ENCODE data around the gene KCMF1. TPM values are rescaled to one million over a fixed set of nuclear protein-coding genes. Genes with fewer than 3 reads are reported as not detected.

KCMF1 gene
- total and polyA plus RNA-seq, 9 of the 15 experiments (the other 6 are each of a cell fraction or from before 2014, with no cell fraction given), result 6.8 to 88.2 (median 46.5) TPM

DNA sequence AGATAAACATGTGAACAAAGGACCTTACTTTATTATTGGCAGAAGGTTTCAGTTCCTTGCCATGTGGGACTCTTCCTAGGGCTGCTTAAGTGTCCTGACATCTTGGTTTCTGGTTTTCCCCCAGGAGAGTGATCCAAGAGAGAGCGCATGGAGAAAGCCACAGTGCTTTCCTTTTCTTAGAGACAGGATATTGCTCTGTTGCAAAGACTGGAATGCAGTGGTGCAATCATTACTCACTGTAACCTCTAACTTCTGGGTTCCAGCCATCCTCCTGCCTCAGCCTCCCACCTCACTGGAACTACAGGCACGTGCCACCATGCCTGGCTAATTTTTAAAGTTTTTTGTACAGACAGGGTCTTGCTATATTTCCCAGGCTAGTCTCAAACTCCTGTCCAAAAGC lies 124.1 kb downstream of the KCMF1 start:
- Histone ChIP-seq H4K20me1 (replicated peaks; ENCODE audit: control insufficient read depth, insufficient read depth, low read length) (no peaks in the 10 kb centered on the region), H3K9me3 (replicated peaks; ENCODE audit: control insufficient read depth, insufficient read depth, low read depth, low read length) (no peaks in the 10 kb centered on the region), H3K9me1 (ENCODE audit: control insufficient read depth, insufficient read depth, low read length) (no peaks in the 10 kb centered on the region), H3K4me3 (no peak overlapping the region), H2AFZ (ENCODE audit: low read depth, low read length) (no peak overlapping the region), H3K4me2 (ENCODE audit: insufficient read depth, low read length) (no peak overlapping the region), H3K36me3 (ENCODE audit: control insufficient read depth, insufficient read depth, low read length) (no peaks in the 10 kb centered on the region), H3K4me1 (replicated peaks in 1 of 2; ENCODE audit: control insufficient read depth in 2 of 2, insufficient read depth in 2 of 2, low read length in 2 of 2) (no peaks in the 10 kb centered on the region), H3K27me3 (ENCODE audit: control insufficient read depth in 2 of 2, insufficient read depth in 2 of 2, low read length in 2 of 2) (peaks cover 2 to 26% of the 10 kb centered on the region in 2 experiments; a peak in 4 of 5 replicates), H3K9ac (ENCODE audit: insufficient read depth in 1 of 2, low read depth in 2 of 2, low read length in 2 of 2) (no peak overlapping the region), H3K27ac (ENCODE audit: extremely low read depth, low read depth, low read length) (no peak overlapping the region), H3K79me2 (ENCODE audit: control insufficient read depth, insufficient read depth, low read length) (no peaks in the 10 kb centered on the region)
- ATAC-seq, result no peak
- DNase-seq (ENCODE audit: extremely low read depth in 1 of 4, low spot score in 3 of 4), result no peak
- BruUV-seq (replicated peaks), result no TSS peak
- ChIA-PET CTCF (ENCODE audit: low intra/inter-chr PET ratio) (no interaction called here), POLR2A (interaction anchor here (0.6 to 1.0 kb wide), 2 partner anchors 77 to 588 kb away, joined by 3 to 4 read pairs; no protein-coding TSS in a partner anchor)
- FAIRE-seq, result no peak
- no peak for TF ChIP-seq CBX5 (IDR thresholded peaks at IDR 0.05; ENCODE audit: borderline replicate concordance, low read depth)
- WGBS (ENCODE audit: insufficient coverage, low coverage, missing lambda C conversion rate), result 0% methylated on average over 2 of the region's 2 CpGs
- intact Hi-C loops (cut with micrococcal nuclease) (no loop called here), in situ Hi-C loops (cut with MboI) (no loop called here)

DNA sequence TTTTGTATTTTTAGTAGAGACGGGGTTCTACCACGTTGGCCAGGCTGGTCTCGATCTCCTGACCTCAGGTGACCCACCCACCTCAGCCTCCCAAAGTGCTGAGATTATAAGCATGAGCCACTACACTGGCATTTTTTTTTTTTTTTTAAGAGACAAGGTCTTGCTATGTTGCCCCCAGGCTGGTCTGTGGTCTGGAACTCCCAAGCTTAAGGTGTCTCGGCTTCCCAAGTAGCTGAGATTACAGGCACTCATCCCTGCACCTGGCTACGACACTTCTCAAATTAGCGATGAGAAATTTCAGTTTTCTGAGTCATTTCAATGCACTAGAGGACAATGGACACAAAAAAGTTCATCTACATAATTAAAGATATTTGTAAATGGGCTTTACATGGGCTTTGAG lies 125.7 kb downstream of the KCMF1 start:
- H3K27me3 ChIP-seq (ENCODE audit: control insufficient read depth in 2 of 2, insufficient read depth in 2 of 2, low read length in 2 of 2), result peaks cover 2 to 26% of the 10 kb centered on the region in 2 experiments; a peak in 4 of 5 replicates
- H3K4me2 ChIP-seq (ENCODE audit: insufficient read depth, low read length), result no peak overlapping the region
- no peak overlapping the region for H2AFZ ChIP-seq (ENCODE audit: low read depth, low read length)
- ChIA-PET CTCF (ENCODE audit: low intra/inter-chr PET ratio) (no interaction called here), POLR2A (no interaction called here)
- H3K9me1 ChIP-seq (ENCODE audit: control insufficient read depth, insufficient read depth, low read length), result no peaks in the 10 kb centered on the region
- BruUV-seq (replicated peaks), result no TSS peak
- no peaks in the 10 kb centered on the region for H4K20me1 ChIP-seq (replicated peaks; ENCODE audit: control insufficient read depth, insufficient read depth, low read length)
- H3K9me3 ChIP-seq (replicated peaks; ENCODE audit: control insufficient read depth, insufficient read depth, low read depth, low read length), result no peaks in the 10 kb centered on the region
- no peaks in the 10 kb centered on the region for H3K36me3 ChIP-seq (ENCODE audit: control insufficient read depth, insufficient read depth, low read length)
- H3K79me2 ChIP-seq (ENCODE audit: control insufficient read depth, insufficient read depth, low read length), result no peaks in the 10 kb centered on the region
- FAIRE-seq (no peak), ATAC-seq (no peak), DNase-seq (ENCODE audit: extremely low read depth in 1 of 4, low spot score in 3 of 4) (no peak)
- intact Hi-C loops (cut with micrococcal nuclease) (no loop called here), in situ Hi-C loops (cut with MboI) (no loop called here)
- no peak overlapping the region for H3K4me3 ChIP-seq
- no peak overlapping the region for H3K27ac ChIP-seq (ENCODE audit: extremely low read depth, low read depth, low read length)
- no peaks in the 10 kb centered on the region for H3K4me1 ChIP-seq (replicated peaks in 1 of 2; ENCODE audit: control insufficient read depth in 2 of 2, insufficient read depth in 2 of 2, low read length in 2 of 2)
- WGBS (ENCODE audit: insufficient coverage, low coverage, missing lambda C conversion rate), result 1% methylated on average over 6 of the region's 6 CpGs
- H3K9ac ChIP-seq (ENCODE audit: insufficient read depth in 1 of 2, low read depth in 2 of 2, low read length in 2 of 2), result no peak overlapping the region
- no peak for TF ChIP-seq CREM (IDR thresholded peaks at IDR 0.05; ENCODE audit: low read depth)
- TF ChIP-seq CBX1 (IDR thresholded peaks at IDR 0.05; ENCODE audit: low read depth), result no peak
- TF ChIP-seq GTF2F1 (IDR thresholded peaks at IDR 0.05; ENCODE audit: low read depth, low read length), result no peak
- no peak for TF ChIP-seq SIRT6 (IDR thresholded peaks at IDR 0.05; ENCODE audit: low read depth, low read length)
- no peak for TF ChIP-seq ATF4 (CRISPR knock-in tag; IDR thresholded peaks at IDR 0.05)
- no peak for TF ChIP-seq SPI1 (IDR thresholded peaks at IDR 0.05; ENCODE audit: borderline replicate concordance, low read depth, low read length)
- TF ChIP-seq NCOA6 (IDR thresholded peaks at IDR 0.05), result no peak
- TF ChIP-seq RERE (CRISPR knock-in tag; IDR thresholded peaks at IDR 0.05; ENCODE audit: borderline replicate concordance), result no peak
- TF ChIP-seq CBFA2T2 (conservative IDR thresholded peaks at IDR 0.05), result no peak
- no peak for TF ChIP-seq SMC3 (conservative IDR thresholded peaks at IDR 0.05; ENCODE audit: insufficient read depth, low read depth, low read length)

Data from K562 (cell line).